Neural progenitor cell (in vitro differentiated cells): ENCODE measurements around the gene COLEC11. TPM values are rescaled to one million over a fixed set of nuclear protein-coding genes. Genes with fewer than 3 reads are reported as not detected.

Experiments
- DNase-seq: peaks from one replicate; pipeline ENCODE4 v3.0.0-alpha.2; 2016; ENCODE audit warnings: low spot score
- H2AFZ ChIP-seq: fragments of 200-600 bp; sonication (generic); replicated peaks from 2 replicates; pipeline ENCODE4 v1.6.1; 2016; ENCODE audit warnings: antibody characterized with exemption
- H3F3A ChIP-seq: fragments of 200-600 bp; sonication (generic); 2 replicates; pipeline ENCODE4 v1.6.1; 2016; ENCODE audit warnings: antibody characterized with exemption, low read depth
- H3K27ac ChIP-seq: fragments of 200-600 bp; sonication (generic); 2 replicates; pipeline ENCODE4 v1.5.1; 2016; ENCODE audit warnings: mild to moderate bottlenecking
- H3K27me3 ChIP-seq: fragments of 200-600 bp; sonication (generic); 2 replicates; pipeline ENCODE4 v1.6.1; 2016; ENCODE audit warnings: mild to moderate bottlenecking, moderate library complexity
- H3K36me3 ChIP-seq: fragments of 200-600 bp; sonication (generic); 2 replicates; pipeline ENCODE4 v1.5.1; 2016
- H3K4me1 ChIP-seq: fragments of 200-600 bp; sonication (generic); 2 replicates; pipeline ENCODE4 v1.6.1; 2016; ENCODE audit warnings: mixed run types
- H3K4me2 ChIP-seq: fragments of 200-600 bp; sonication (generic); 2 replicates; pipeline ENCODE4 v1.6.1; 2016
- H3K4me3 ChIP-seq: fragments of 200-600 bp; sonication (generic); 2 replicates; pipeline ENCODE4 v1.5.1; 2016
- H3K79me2 ChIP-seq: fragments of 200-600 bp; sonication (generic); 2 replicates; pipeline ENCODE4 v1.6.1; 2016; ENCODE audit warnings: low read depth
- H3K9ac ChIP-seq: fragments of 200-600 bp; sonication (generic); 2 replicates; pipeline ENCODE4 v1.6.1; 2016
- H3K9me3 ChIP-seq: fragments of 200-600 bp; sonication (generic); 2 replicates; pipeline ENCODE4 v1.5.1; 2016; ENCODE audit warnings: low read depth
- H4K20me1 ChIP-seq: fragments of 200-600 bp; sonication (generic); 2 replicates; pipeline ENCODE4 v1.6.1; 2016; ENCODE audit warnings: low read depth
- H3K27ac Mint-ChIP-seq: 3 replicates; pipeline ENCODE4 v1.8.0; 2021; ENCODE audit warnings: mixed read lengths
- H3K27me3 Mint-ChIP-seq: 2 replicates; pipeline ENCODE4 v1.8.0; 2022; ENCODE audit warnings: low read depth, mild to moderate bottlenecking, inconsistent platforms, moderate library complexity, mixed read lengths; ENCODE audit not compliant: insufficient read depth
- H3K36me3 Mint-ChIP-seq: 3 replicates; pipeline ENCODE4 v1.8.0; 2021; ENCODE audit warnings: mixed read lengths
- H3K4me1 Mint-ChIP-seq: 3 replicates; pipeline ENCODE4 v1.8.0; 2021; ENCODE audit warnings: mixed read lengths
- H3K4me3 Mint-ChIP-seq: 3 replicates; pipeline ENCODE4 v1.8.0; 2021; ENCODE audit warnings: mild to moderate bottlenecking, moderate library complexity, mixed read lengths
- H3K9me3 Mint-ChIP-seq: 3 replicates; pipeline ENCODE4 v1.8.0; 2020; ENCODE audit warnings: mixed read lengths
- CTCF ChIP-seq: fragments of 200-600 bp; sonication (generic); IDR thresholded peaks from 2 replicates; pipeline ENCODE4 v1.5.1; 2017; ENCODE audit warnings: antibody characterized with exemption, mild to moderate bottlenecking
- EZH2 ChIP-seq: fragments of 200-600 bp; sonication (generic); IDR thresholded peaks from 2 replicates; pipeline ENCODE4 v1.6.1; 2017; ENCODE audit warnings: antibody characterized with exemption, mild to moderate bottlenecking, moderate library complexity
- EZH2phosphoT487 ChIP-seq: fragments of 200-600 bp; sonication (generic); IDR thresholded peaks from 2 replicates; pipeline ENCODE4 v1.6.1; 2017; ENCODE audit warnings: antibody characterized with exemption
- total RNA-seq: library from RNA; depleted of rRNA; stranded (reverse); fragments of >200 nt; gene quantifications from 2 replicates; pipeline ENCODE4 v1.2.3, GENCODE V29; 2015; ENCODE audit warnings: low replicate concordance

COLEC11 gene
- total RNA-seq, 1 donor from 2014 or later: not detected

DNA sequence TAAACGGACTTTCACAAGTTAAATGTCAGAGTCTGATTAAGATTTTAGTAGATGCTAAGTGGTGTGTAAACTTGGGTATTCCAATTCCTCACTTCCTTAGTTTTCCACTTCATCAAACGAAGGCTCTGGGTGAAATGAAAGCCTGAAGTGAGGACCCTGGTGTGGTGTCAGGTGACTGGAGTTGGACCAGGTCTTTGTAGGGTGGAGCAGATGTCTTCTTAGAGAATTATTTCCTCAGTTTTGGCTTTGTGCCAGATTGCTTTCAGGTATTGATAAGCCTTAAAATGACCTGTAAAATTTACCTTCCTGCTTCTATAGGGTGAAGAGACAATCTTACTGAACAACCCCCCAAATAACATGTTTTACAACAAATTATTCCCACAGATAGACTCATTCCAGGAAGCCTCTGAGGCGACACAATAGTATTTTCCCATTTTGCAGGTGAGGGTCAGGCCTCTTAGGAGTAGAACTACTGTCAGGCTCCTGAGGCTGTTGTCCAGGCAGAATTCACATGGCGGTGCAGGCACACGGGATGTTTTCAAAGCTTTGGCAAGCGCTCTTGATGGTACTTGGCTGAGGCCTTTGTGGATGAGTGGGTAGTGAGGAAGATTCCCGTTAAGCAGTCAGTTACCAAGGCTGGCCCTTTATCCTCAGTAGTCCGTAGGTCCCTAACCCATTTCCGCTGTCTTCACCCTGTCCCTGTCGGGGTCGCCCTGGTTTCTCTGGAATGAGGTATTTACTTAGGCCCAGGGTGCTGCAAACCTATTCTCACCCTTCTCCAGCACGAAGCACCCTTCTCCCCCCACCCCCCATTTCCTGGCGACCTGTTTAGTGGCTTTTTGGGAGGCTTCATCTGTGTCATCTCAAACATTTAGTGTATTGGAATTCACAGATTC is 13.3 kb upstream of the COLEC11 start:
- Mint-ChIP-seq H3K27ac (no peak overlapping the region), H3K4me3 (no peak overlapping the region), H3K4me1 (peaks cover 28% of the 10 kb centered on the region), H3K27me3 (no peaks in the 10 kb centered on the region), H3K36me3 (peaks cover 46% of the 10 kb centered on the region), H3K9me3 (no peaks in the 10 kb centered on the region)
- peaks cover 68% of the 10 kb centered on the region for H3F3A ChIP-seq
- no peak overlapping the region for H3K4me3 ChIP-seq
- H3K79me2 ChIP-seq: peaks cover 48% of the 10 kb centered on the region
- no peaks in the 10 kb centered on the region for H3K27me3 ChIP-seq
- no peak for TF ChIP-seq CTCF
- TF ChIP-seq EZH2phosphoT487: no peak
- no peak for TF ChIP-seq EZH2
- no peak overlapping the region for H3K4me2 ChIP-seq
- no peak overlapping the region for H2AFZ ChIP-seq
- peaks cover 60% of the 10 kb centered on the region for H4K20me1 ChIP-seq
- peaks cover 41% of the 10 kb centered on the region for H3K36me3 ChIP-seq
- H3K27ac ChIP-seq: no peak overlapping the region
- H3K9me3 ChIP-seq: no peaks in the 10 kb centered on the region
- no peak overlapping the region for H3K9ac ChIP-seq
- H3K4me1 ChIP-seq: peaks cover 15% of the 10 kb centered on the region
- DNase-seq: no peak

DNA sequence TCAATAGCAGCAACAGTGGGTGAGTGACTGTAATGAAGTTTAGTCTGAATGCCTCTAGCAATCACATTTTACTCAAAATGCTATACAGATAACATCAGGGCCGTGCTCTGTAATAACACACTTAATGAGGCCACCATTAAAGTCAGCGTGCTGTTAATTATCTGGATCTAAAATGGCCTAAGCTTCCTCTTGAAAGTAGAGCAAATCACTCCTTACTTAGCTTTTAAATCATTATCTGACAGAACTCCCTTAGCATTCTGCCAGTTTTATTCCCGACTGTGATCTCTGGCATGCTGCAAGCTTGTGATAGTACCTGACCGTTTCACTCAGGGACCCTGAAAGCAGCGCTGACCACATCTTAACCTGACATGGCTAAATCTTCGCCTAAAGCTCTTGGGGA is 10.8 kb upstream of the COLEC11 start:
- no peak for DNase-seq
- Mint-ChIP-seq H3K27ac (no peak overlapping the region), H3K36me3 (peaks cover 32% of the 10 kb centered on the region), H3K27me3 (no peaks in the 10 kb centered on the region), H3K4me3 (no peak overlapping the region), H3K4me1 (peaks cover 11% of the 10 kb centered on the region), H3K9me3 (no peaks in the 10 kb centered on the region)
- H4K20me1 ChIP-seq: peaks cover 35% of the 10 kb centered on the region
- no peak overlapping the region for H3K4me2 ChIP-seq
- H3K9me3 ChIP-seq: no peaks in the 10 kb centered on the region
- H3K27ac ChIP-seq: no peak overlapping the region
- no peaks in the 10 kb centered on the region for H3K4me1 ChIP-seq
- peaks cover 51% of the 10 kb centered on the region for H3F3A ChIP-seq
- H3K27me3 ChIP-seq: no peaks in the 10 kb centered on the region
- no peak overlapping the region for H3K4me3 ChIP-seq
- no peak overlapping the region for H3K9ac ChIP-seq
- H3K36me3 ChIP-seq: peaks cover 20% of the 10 kb centered on the region
- no peak for TF ChIP-seq CTCF
- TF ChIP-seq EZH2: no peak
- no peak for TF ChIP-seq EZH2phosphoT487
- no peak overlapping the region for H2AFZ ChIP-seq
- peaks cover 23% of the 10 kb centered on the region for H3K79me2 ChIP-seq

DNA sequence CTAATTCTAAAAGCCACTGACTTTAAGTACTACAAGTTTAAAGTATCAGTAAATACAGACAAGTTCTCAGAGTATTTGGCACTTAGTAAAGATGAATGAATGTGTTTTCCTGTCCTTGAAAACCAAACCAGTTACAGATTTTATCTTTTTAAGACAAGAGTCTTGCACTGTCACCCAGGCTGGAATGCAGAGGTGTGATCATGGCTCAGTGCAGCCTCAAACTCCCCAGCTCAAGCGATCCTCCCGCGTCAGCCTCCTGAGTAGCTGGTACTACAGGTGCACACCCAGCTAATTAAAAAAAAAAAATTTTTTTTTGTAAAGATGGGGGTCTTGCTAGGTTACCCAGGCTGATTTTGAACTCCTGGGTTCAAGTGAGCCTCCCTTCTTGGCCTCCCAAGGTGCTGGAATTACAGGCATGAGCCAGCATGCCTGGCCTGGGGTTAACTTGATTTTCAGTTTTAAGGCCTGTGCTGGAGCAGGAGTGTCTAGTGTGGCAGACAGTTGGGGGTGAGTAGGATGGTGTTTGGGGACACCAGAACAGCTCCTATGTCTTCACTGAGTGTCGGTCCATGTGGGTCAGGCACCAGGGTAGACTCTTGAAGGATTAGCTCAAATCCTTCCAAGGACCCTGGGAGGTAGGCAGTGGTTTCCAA is 10.2 kb upstream of the COLEC11 start:
- Histone ChIP-seq H3K9ac (no peak overlapping the region), H3K79me2 (peaks cover 17% of the 10 kb centered on the region), H3K9me3 (no peaks in the 10 kb centered on the region), H3F3A (peaks cover 44% of the 10 kb centered on the region), H3K4me2 (no peak overlapping the region), H3K4me1 (no peaks in the 10 kb centered on the region), H3K27ac (no peak overlapping the region), H2AFZ (no peak overlapping the region), H3K4me3 (no peak overlapping the region), H3K36me3 (peaks cover 15% of the 10 kb centered on the region), H3K27me3 (no peaks in the 10 kb centered on the region), H4K20me1 (peaks cover 29% of the 10 kb centered on the region)
- no peaks in the 10 kb centered on the region for H3K27me3 Mint-ChIP-seq
- TF ChIP-seq EZH2phosphoT487 (no peak), EZH2 (no peak), CTCF (no peak)
- no peak overlapping the region for H3K4me3 Mint-ChIP-seq
- H3K9me3 Mint-ChIP-seq: peaks cover under 1% of the 10 kb centered on the region
- no peak overlapping the region for H3K27ac Mint-ChIP-seq
- no peak for DNase-seq
- H3K4me1 Mint-ChIP-seq: peaks cover 5% of the 10 kb centered on the region
- peaks cover 30% of the 10 kb centered on the region for H3K36me3 Mint-ChIP-seq
